HepG2 (cell line): ENCODE data around the gene GNL3. TPM values are rescaled to one million over a fixed set of nuclear protein-coding genes. Genes with fewer than 3 reads are reported as not detected.
A peak's percentile ranks its signal among the peaks of the same experiment; 100 is the strongest.

ENCODE experiments used
- ATAC-seq: fragments of 200-7000 bp; cut with Tn5 transposase; 3 replicates; pipeline ENCODE4 v1.9.1; 2020; ENCODE audit warnings: mild to moderate bottlenecking, moderate library complexity
- BruUV-seq: library from RNA; stranded (reverse); fragments of 400-500 nt; replicated peaks from 2 replicates; lab custom pipeline; 2021; lab: Mats Ljungman, UMichigan
- CTCF ChIA-PET: fragments of 300-600 bp; formaldehyde crosslinking; extraction: SDS; loops from one replicate; lab custom pipeline; 2021; ENCODE audit warnings: low total read pairs, inconsistent platforms, low intra/inter-chr PET ratio; lab: Yijun Ruan, JAX
- POLR2A ChIA-PET: fragments of 350-600 bp; sonication (Branson Sonifier 250); formaldehyde crosslinking; loops from one replicate; lab custom pipeline; 2020; ENCODE audit warnings: antibody characterized with exemption, inconsistent platforms; lab: Yijun Ruan, JAX
- DNase-seq: peaks from one replicate; pipeline ENCODE4 v3.0.0-alpha.2; 2015; ENCODE audit warnings: low spot score
- FAIRE-seq: peaks from 3 replicates; lab custom pipeline; 2011; peaks lifted over from hg19 to GRCh38; lab: Jason Lieb, UNC
- H2AFZ ChIP-seq: one replicate; pipeline ENCODE4 v1.6.1; 2011; ENCODE audit warnings: low read length, inconsistent platforms
- H3K27ac ChIP-seq: fragments of 300-600 bp; 3 replicates; pipeline ENCODE4 v1.8.0; 2011; ENCODE audit warnings: mixed run types, mild to moderate bottlenecking, mixed read lengths, low read length, inconsistent platforms; ENCODE audit not compliant: insufficient read depth; ENCODE audit errors: extremely low read length
- H3K27me3 ChIP-seq, 2 experiments: fragments of 200-600 bp in 1 of 2; 2 replicates in 1 of 2; 3 replicates in 1 of 2; pipeline versions ENCODE4 v1.6.0 to v1.8.0; 2011; ENCODE audit warnings: low read length in 2 of 2, mild to moderate bottlenecking in 2 of 2, moderate library complexity in 2 of 2, inconsistent platforms in 1 of 2; ENCODE audit not compliant: insufficient read depth in 2 of 2, control insufficient read depth in 1 of 2
- H3K36me3 ChIP-seq, 2 experiments: fragments of 200-600 bp in 1 of 2; replicated peaks in 1 of 2; 2 replicates in 1 of 2; 3 replicates in 1 of 2; pipeline versions ENCODE4 v1.5.1 to v1.8.0; 2011; ENCODE audit warnings: low read length in 2 of 2, inconsistent platforms in 1 of 2; ENCODE audit not compliant: insufficient read depth in 2 of 2, control insufficient read depth in 1 of 2
- H3K4me1 ChIP-seq: 2 replicates; pipeline ENCODE4 v1.5.1; 2012; ENCODE audit warnings: low read length, inconsistent platforms; ENCODE audit not compliant: insufficient read depth
- H3K4me2 ChIP-seq: 2 replicates; pipeline ENCODE4 v1.6.0; 2011; ENCODE audit warnings: low read depth, low read length, inconsistent platforms
- H3K4me3 ChIP-seq, 3 experiments: fragments of 200-600 bp in 1 of 3; sonication (generic), shearing (Covaris generic) in 1 of 3; replicated peaks in 1 of 3; 2 replicates each; pipeline ENCODE4 v1.5.1; 2011 to 2016; ENCODE audit warnings: low read length in 3 of 3, inconsistent platforms in 2 of 3, low read depth in 2 of 3, mild to moderate bottlenecking in 2 of 3, control low read depth in 1 of 3, mixed read lengths in 1 of 3; ENCODE audit not compliant: insufficient read depth in 1 of 3
- H3K79me2 ChIP-seq: one replicate; pipeline ENCODE4 v1.6.1; 2011; ENCODE audit warnings: low read length, inconsistent platforms; ENCODE audit not compliant: insufficient read depth
- H3K9ac ChIP-seq: 2 replicates; pipeline ENCODE4 v1.6.0; 2011; ENCODE audit warnings: mild to moderate bottlenecking, low read depth, low read length, inconsistent platforms; ENCODE audit not compliant: insufficient read depth
- H3K9me3 ChIP-seq: 2 replicates; pipeline ENCODE4 v1.5.1; 2012; ENCODE audit warnings: mild to moderate bottlenecking, low read length
- H4K20me1 ChIP-seq: 2 replicates; pipeline ENCODE4 v1.6.0; 2011; ENCODE audit warnings: inconsistent platforms, mild to moderate bottlenecking, low read length, moderate library complexity; ENCODE audit not compliant: insufficient read depth
- ATF3 ChIP-seq: sonication (generic); formaldehyde crosslinking; IDR thresholded peaks from 2 replicates; pipeline ENCODE4 v1.4.0; 2020; ENCODE audit warnings: missing genetic modification reagents
- CC2D1A ChIP-seq: sonication (generic); formaldehyde crosslinking; IDR thresholded peaks from 2 replicates; pipeline ENCODE4 v1.8.1; 2023; ENCODE audit warnings: mild to moderate bottlenecking, missing genetic modification reagents
- SIN3A ChIP-seq: IDR thresholded peaks from 2 replicates; pipeline ENCODE4 v1.6.1; 2011; ENCODE audit warnings: low read depth, mild to moderate bottlenecking, control low read depth, low read length, borderline replicate concordance
- SMAD3 ChIP-seq: sonication (generic); formaldehyde crosslinking; IDR thresholded peaks from 2 replicates; pipeline ENCODE4 v1.4.0; 2020; ENCODE audit warnings: missing genetic modification reagents
- YEATS4 ChIP-seq: sonication (generic); formaldehyde crosslinking; IDR thresholded peaks from 2 replicates; pipeline ENCODE4 v1.4.0; 2020; ENCODE audit warnings: missing genetic modification reagents, borderline replicate concordance
- ZNF10 ChIP-seq: sonication (generic); formaldehyde crosslinking; IDR thresholded peaks from 2 replicates; pipeline ENCODE4 v1.4.0; 2020; ENCODE audit warnings: mild to moderate bottlenecking, low read depth, missing genetic modification reagents, borderline replicate concordance
- ZNF17 ChIP-seq: sonication (generic); formaldehyde crosslinking; IDR thresholded peaks from 2 replicates; pipeline ENCODE4 v1.5.0; 2020; ENCODE audit warnings: mild to moderate bottlenecking, missing genetic modification reagents
- ZNF687 ChIP-seq: sonication (generic); formaldehyde crosslinking; IDR thresholded peaks from 2 replicates; pipeline ENCODE4 v1.5.1; 2020; ENCODE audit warnings: mild to moderate bottlenecking, missing genetic modification reagents, moderate library complexity
- WGBS: methylation state at CpG from one replicate; pipeline ENCODE4 v1.1.6; 2017; ENCODE audit warnings: low lambda C conversion rate; 5-methylcytosine and 5-hydroxymethylcytosine counted together
- in situ Hi-C: cut with HindIII; loops from 2 replicates; pipeline ENCODE4 v1.10.0; 2017; ENCODE audit warnings: low pct_unique_long_range_greater_than_20kb; ENCODE audit not compliant: extremely low pct_ligation_motif_present
- intact Hi-C: fragments of 100-400 bp; cut with micrococcal nuclease; formaldehyde crosslinking; loops from one replicate; pipeline ENCODE4 v1.10.0; 2022; ENCODE audit not compliant: unreplicated experiment
- polyA plus RNA-seq, 8 experiments: library from polyadenylated mRNA; depleted of rRNA in 3 of 8; stranded (reverse) in 7 of 8; unstranded in 1 of 8; fragments of >200 nt; fragmentation: Illumina TruSeq in 4 of 8; extraction: Trizol in 4 of 8; gene quantifications; 2 replicates each; pipeline versions ENCODE4 v1.2.1 to v1.2.3, GENCODE V29; 2011 to 2016; ENCODE audit warnings: low read depth in 4 of 8, missing spikeins in 1 of 8, mixed read lengths in 1 of 8; ENCODE audit not compliant: insufficient read depth in 1 of 8
- total RNA-seq, 5 experiments: library from RNA; depleted of rRNA; stranded (reverse); fragments of >200 nt; fragmentation: Illumina TruSeq; extraction: Trizol; gene quantifications; 2 replicates each; pipeline ENCODE4 v1.2.3, GENCODE V29; 2016; ENCODE audit warnings: low read depth in 1 of 5

The GNL3 gene
- total and polyA plus RNA-seq, 2 of the 13 experiments (the other 11 are each of a cell fraction or from before 2014, with no cell fraction given), result 129 to 257 TPM

- TF ChIP-seq ZNF17 (CRISPR knock-in tag) (no peak), SMAD3 (peak; percentile 72), ATF3 (peak; percentile 62)
These were observed at the start of gene GNL3, which contains the start of gene PBRM1 (continued) for GRCh38 chr3:52685709-52686691.

- H3K4me2 ChIP-seq, result no peak overlapping the region
- DNase-seq, result no peak
- H3K27ac ChIP-seq, result no peak overlapping the region
- no peaks in the 10 kb centered on the region for H3K4me1 ChIP-seq
- H3K79me2 ChIP-seq, result no peaks in the 10 kb centered on the region
- CTCF ChIA-PET, result no interaction called here
- no peaks in the 10 kb centered on the region for H4K20me1 ChIP-seq
- no peak for TF ChIP-seq ZNF10 (CRISPR knock-in tag)
- no peak for ATAC-seq
- POLR2A ChIA-PET, result no interaction called here
- no peak overlapping the region for H3K9ac ChIP-seq
- no TSS peak for BruUV-seq
- no peak overlapping the region for H3K4me3 ChIP-seq
- over 99% methylated on average over 4 of the region's 4 CpGs for whole genome bisulfite sequencing
- no peak for FAIRE-seq
- H3K9me3 ChIP-seq, result no peaks in the 10 kb centered on the region
- H3K36me3 ChIP-seq, result peaks cover 6 to 57% of the 10 kb centered on the region in 2 experiments
- no peak overlapping the region for H2AFZ ChIP-seq
- no peaks in the 10 kb centered on the region for H3K27me3 ChIP-seq
- intact Hi-C loops (no loop called here), in situ Hi-C loops (no loop called here)
These were observed 49.2 kb upstream of the GNL3 start for GRCh38 chr3:52636673-52637072.

GRCh38 chr3:52645549-52645948 lies 40.3 kb upstream of the GNL3 start:
- Histone ChIP-seq H4K20me1 (no peaks in the 10 kb centered on the region), H2AFZ (no peak overlapping the region), H3K4me1 (no peaks in the 10 kb centered on the region), H3K27ac (no peak overlapping the region), H3K27me3 (no peaks in the 10 kb centered on the region), H3K4me2 (no peak overlapping the region), H3K79me2 (no peaks in the 10 kb centered on the region), H3K4me3 (no peak overlapping the region), H3K9me3 (no peaks in the 10 kb centered on the region), H3K36me3 (peaks cover 4 to 59% of the 10 kb centered on the region in 2 experiments), H3K9ac (no peak overlapping the region)
- ATAC-seq, result no peak
- TSS peak; percentile 37 for BruUV-seq
- in situ Hi-C loops (no loop called here), intact Hi-C loops (no loop called here)
- ChIA-PET CTCF (no interaction called here), POLR2A (no interaction called here)
- no peak for DNase-seq
- FAIRE-seq, result no peak
- WGBS, result 99% methylated on average over 6 of the region's 6 CpGs
- TF ChIP-seq YEATS4 (CRISPR knock-in tag), result no peak
- no peak for TF ChIP-seq CC2D1A (CRISPR knock-in tag)
- TF ChIP-seq ZNF687 (CRISPR knock-in tag), result no peak
- TF ChIP-seq SIN3A, result no peak
